Liver (tissue), 9 donors: ENCODE results near the gene TBC1D4. TPM values are rescaled to one million over a fixed set of nuclear protein-coding genes. Genes with fewer than 3 reads are reported as not detected.

ENCODE experiments used
- DNase-seq: peaks from one replicate; pipeline ENCODE4 v3.0.0-alpha.2; 2017; ENCODE audit warnings: low spot score
- H3K27ac ChIP-seq, 2 donors: one replicate each; pipeline ENCODE4 v1.7.0; 2013; ENCODE audit warnings: inconsistent platforms in 2 of 2, low read length in 2 of 2, control low read depth in 1 of 2, low read depth in 1 of 2, mild to moderate bottlenecking in 1 of 2
- H3K27me3 ChIP-seq, 4 donors: one replicate each; pipeline versions ENCODE4 v1.6.1 to v1.7.0; 2013; ENCODE audit warnings: low read length in 3 of 4, inconsistent platforms in 1 of 4, mild to moderate bottlenecking in 1 of 4, moderate library complexity in 1 of 4; ENCODE audit not compliant: control insufficient read depth in 4 of 4, insufficient read depth in 4 of 4
- H3K36me3 ChIP-seq, 4 donors: one replicate each; pipeline versions ENCODE4 v1.6.1 to v1.7.0; 2013; ENCODE audit warnings: low read length in 3 of 4, mild to moderate bottlenecking in 3 of 4, low read depth in 1 of 4, moderate library complexity in 1 of 4; ENCODE audit not compliant: control insufficient read depth in 4 of 4, insufficient read depth in 3 of 4
- H3K4me1 ChIP-seq, 4 donors: one replicate each; pipeline versions ENCODE4 v1.6.1 to v1.7.0; 2013; ENCODE audit warnings: low read length in 3 of 4, mild to moderate bottlenecking in 3 of 4, moderate library complexity in 1 of 4; ENCODE audit not compliant: control insufficient read depth in 4 of 4, insufficient read depth in 4 of 4
- H3K4me3 ChIP-seq, 3 donors: one replicate each; pipeline versions ENCODE4 v1.6.1 to v1.7.0; 2013; ENCODE audit warnings: low read length in 3 of 3, control low read depth in 1 of 3, low read depth in 1 of 3, mild to moderate bottlenecking in 1 of 3
- H3K9ac ChIP-seq, 2 donors: one replicate each; pipeline ENCODE4 v1.7.0; 2013; ENCODE audit warnings: low read length in 2 of 2, mild to moderate bottlenecking in 2 of 2, moderate library complexity in 2 of 2, control low read depth in 1 of 2, low read depth in 1 of 2
- H3K9me3 ChIP-seq, 4 donors: one replicate each; pipeline versions ENCODE4 v1.6.1 to v1.7.0; 2013; ENCODE audit warnings: low read length in 3 of 4; ENCODE audit not compliant: control insufficient read depth in 4 of 4
- EGR1 ChIP-seq, 2 donors: IDR thresholded peaks; 2 replicates each; pipeline ENCODE4 v1.6.1; 2016 to 2018; ENCODE audit warnings: antibody characterized with exemption in 2 of 2, low read depth in 2 of 2
- FOXA1 ChIP-seq: IDR thresholded peaks from 2 replicates; pipeline ENCODE4 v1.6.1; 2016; ENCODE audit warnings: antibody characterized with exemption
- FOXA2 ChIP-seq: IDR thresholded peaks from 2 replicates; pipeline ENCODE4 v1.6.1; 2016; ENCODE audit warnings: antibody characterized with exemption
- GABPA ChIP-seq, 2 donors: IDR thresholded peaks in 1 of 2; conservative IDR thresholded peaks in 1 of 2; 2 replicates each; pipeline ENCODE4 v1.6.1; 2016; ENCODE audit warnings: antibody characterized with exemption in 2 of 2, mild to moderate bottlenecking in 1 of 2, moderate library complexity in 1 of 2
- HNF4G ChIP-seq: IDR thresholded peaks from 2 replicates; pipeline ENCODE4 v1.6.1; 2016; ENCODE audit warnings: antibody characterized with exemption
- JUND ChIP-seq, 2 donors: IDR thresholded peaks; 2 replicates each; pipeline ENCODE4 v1.6.1; 2016; ENCODE audit warnings: antibody characterized with exemption in 2 of 2
- RAD21 ChIP-seq, 2 donors: IDR thresholded peaks; 2 replicates each; pipeline ENCODE4 v1.6.1; 2016; ENCODE audit warnings: antibody characterized with exemption in 2 of 2, mild to moderate bottlenecking in 2 of 2
- REST ChIP-seq: IDR thresholded peaks from 2 replicates; pipeline ENCODE4 v1.6.1; 2016; ENCODE audit warnings: antibody characterized with exemption, mild to moderate bottlenecking
- RXRA ChIP-seq, 2 donors: IDR thresholded peaks; 2 replicates each; pipeline ENCODE4 v1.6.1; 2017 to 2018; ENCODE audit warnings: antibody characterized with exemption in 2 of 2, mild to moderate bottlenecking in 1 of 2
- SP1 ChIP-seq: IDR thresholded peaks from 2 replicates; pipeline ENCODE4 v1.6.1; 2018; ENCODE audit warnings: antibody characterized with exemption, mild to moderate bottlenecking
- TAF1 ChIP-seq: conservative IDR thresholded peaks from 2 replicates; pipeline ENCODE4 v1.6.1; 2016; ENCODE audit warnings: antibody characterized with exemption, mild to moderate bottlenecking
- YY1 ChIP-seq: IDR thresholded peaks from 2 replicates; pipeline ENCODE4 v1.6.1; 2016; ENCODE audit warnings: antibody characterized with exemption, mild to moderate bottlenecking
- WGBS: extraction: QIAGEN DNeasy Blood & Tissue Kit; methylation state at CpG from one replicate; pipeline ENCODE4 v1.1.7; 2013; 5-methylcytosine and 5-hydroxymethylcytosine counted together
- polyA plus RNA-seq, 2 donors: library from polyadenylated mRNA; stranded (reverse) in 1 of 2; unstranded in 1 of 2; fragments of 200-250 nt in 1 of 2; fragments of >200 nt in 1 of 2; fragmentation: Nextera tagmentation in 1 of 2; extraction: Ambion mirVana in 1 of 2; gene quantifications; one replicate each; pipeline versions ENCODE4 v1.2.1 to v1.2.3, GENCODE V29; 2013 to 2015
- total RNA-seq, 2 donors: library from RNA; depleted of rRNA; stranded (reverse); fragments of >200 nt; gene quantifications; one replicate each; pipeline ENCODE4 v1.2.3, GENCODE V29; 2014
- TF ChIP-seq, protein P1 (sequence below): IDR thresholded peaks from 2 replicates; pipeline ENCODE4 v1.6.1; 2016; ENCODE audit warnings: antibody characterized with exemption
- TF ChIP-seq, protein P2 (sequence below): fragments of 150-350 bp; IDR thresholded peaks from 2 replicates; pipeline ENCODE4 v1.5.1; 2017; ENCODE audit warnings: improper control_type of control experiment, low read depth, low read length; ENCODE audit not compliant: missing input control
- TF ChIP-seq, protein P3 (sequence below): IDR thresholded peaks from 2 replicates; pipeline ENCODE4 v1.6.1; 2016; ENCODE audit warnings: antibody characterized with exemption
- TF ChIP-seq, protein P4 (sequence below): IDR thresholded peaks from 2 replicates; pipeline ENCODE4 v1.6.1; 2016; ENCODE audit warnings: antibody characterized with exemption
- donor health status: healthy.
- donor health status: healthy.
- donor health status: healthy.
- donor health status: healthy.
- donor health status: healthy.

TBC1D4 gene
- total and polyA plus RNA-seq, 4 donors: 2.3 to 11.1 (median 6.5) TPM

GRCh38 chr13:75330770-75331169, 151.2 kb downstream of the TBC1D4 start:
- no peaks in the 10 kb centered on the region for H3K27me3 ChIP-seq
- H3K4me1 ChIP-seq: peaks cover 0 to 13% (median 8%) of the 10 kb centered on the region in 4 donors
- WGBS: 90% methylated on average over 2 of the region's 2 CpGs
- no peak overlapping the region for H3K4me3 ChIP-seq
- no peak for DNase-seq
- no peaks in the 10 kb centered on the region for H3K9me3 ChIP-seq
- no peaks in the 10 kb centered on the region for H3K36me3 ChIP-seq
- no peak overlapping the region for H3K9ac ChIP-seq
- TF ChIP-seq FOXA2 (no peak), FOXA1 (no peak), REST (no peak), HNF4G (no peak), JUND (IDR thresholded peaks at IDR 0.05) (no peak), RAD21 (IDR thresholded peaks at IDR 0.05) (no peak), GABPA (IDR thresholded peaks at IDR 0.05 in 1 of 2, conservative IDR thresholded peaks at IDR 0.05 in 1 of 2) (no peak), EGR1 (IDR thresholded peaks at IDR 0.05; ENCODE audit: low read depth in 2 of 2) (no peak)
- TF ChIP-seq, protein P1, sequence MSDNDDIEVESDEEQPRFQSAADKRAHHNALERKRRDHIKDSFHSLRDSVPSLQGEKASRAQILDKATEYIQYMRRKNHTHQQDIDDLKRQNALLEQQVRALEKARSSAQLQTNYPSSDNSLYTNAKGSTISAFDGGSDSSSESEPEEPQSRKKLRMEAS: no peak
- TF ChIP-seq, protein P2, sequence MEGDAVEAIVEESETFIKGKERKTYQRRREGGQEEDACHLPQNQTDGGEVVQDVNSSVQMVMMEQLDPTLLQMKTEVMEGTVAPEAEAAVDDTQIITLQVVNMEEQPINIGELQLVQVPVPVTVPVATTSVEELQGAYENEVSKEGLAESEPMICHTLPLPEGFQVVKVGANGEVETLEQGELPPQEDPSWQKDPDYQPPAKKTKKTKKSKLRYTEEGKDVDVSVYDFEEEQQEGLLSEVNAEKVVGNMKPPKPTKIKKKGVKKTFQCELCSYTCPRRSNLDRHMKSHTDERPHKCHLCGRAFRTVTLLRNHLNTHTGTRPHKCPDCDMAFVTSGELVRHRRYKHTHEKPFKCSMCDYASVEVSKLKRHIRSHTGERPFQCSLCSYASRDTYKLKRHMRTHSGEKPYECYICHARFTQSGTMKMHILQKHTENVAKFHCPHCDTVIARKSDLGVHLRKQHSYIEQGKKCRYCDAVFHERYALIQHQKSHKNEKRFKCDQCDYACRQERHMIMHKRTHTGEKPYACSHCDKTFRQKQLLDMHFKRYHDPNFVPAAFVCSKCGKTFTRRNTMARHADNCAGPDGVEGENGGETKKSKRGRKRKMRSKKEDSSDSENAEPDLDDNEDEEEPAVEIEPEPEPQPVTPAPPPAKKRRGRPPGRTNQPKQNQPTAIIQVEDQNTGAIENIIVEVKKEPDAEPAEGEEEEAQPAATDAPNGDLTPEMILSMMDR: no peak
- TF ChIP-seq, protein P3, sequence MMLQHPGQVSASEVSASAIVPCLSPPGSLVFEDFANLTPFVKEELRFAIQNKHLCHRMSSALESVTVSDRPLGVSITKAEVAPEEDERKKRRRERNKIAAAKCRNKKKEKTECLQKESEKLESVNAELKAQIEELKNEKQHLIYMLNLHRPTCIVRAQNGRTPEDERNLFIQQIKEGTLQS: no peak
- TF ChIP-seq, protein P4, sequence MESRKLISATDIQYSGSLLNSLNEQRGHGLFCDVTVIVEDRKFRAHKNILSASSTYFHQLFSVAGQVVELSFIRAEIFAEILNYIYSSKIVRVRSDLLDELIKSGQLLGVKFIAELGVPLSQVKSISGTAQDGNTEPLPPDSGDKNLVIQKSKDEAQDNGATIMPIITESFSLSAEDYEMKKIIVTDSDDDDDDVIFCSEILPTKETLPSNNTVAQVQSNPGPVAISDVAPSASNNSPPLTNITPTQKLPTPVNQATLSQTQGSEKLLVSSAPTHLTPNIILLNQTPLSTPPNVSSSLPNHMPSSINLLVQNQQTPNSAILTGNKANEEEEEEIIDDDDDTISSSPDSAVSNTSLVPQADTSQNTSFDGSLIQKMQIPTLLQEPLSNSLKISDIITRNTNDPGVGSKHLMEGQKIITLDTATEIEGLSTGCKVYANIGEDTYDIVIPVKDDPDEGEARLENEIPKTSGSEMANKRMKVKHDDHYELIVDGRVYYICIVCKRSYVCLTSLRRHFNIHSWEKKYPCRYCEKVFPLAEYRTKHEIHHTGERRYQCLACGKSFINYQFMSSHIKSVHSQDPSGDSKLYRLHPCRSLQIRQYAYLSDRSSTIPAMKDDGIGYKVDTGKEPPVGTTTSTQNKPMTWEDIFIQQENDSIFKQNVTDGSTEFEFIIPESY: no peak
- H3K27ac ChIP-seq: no peak overlapping the region

DNA sequence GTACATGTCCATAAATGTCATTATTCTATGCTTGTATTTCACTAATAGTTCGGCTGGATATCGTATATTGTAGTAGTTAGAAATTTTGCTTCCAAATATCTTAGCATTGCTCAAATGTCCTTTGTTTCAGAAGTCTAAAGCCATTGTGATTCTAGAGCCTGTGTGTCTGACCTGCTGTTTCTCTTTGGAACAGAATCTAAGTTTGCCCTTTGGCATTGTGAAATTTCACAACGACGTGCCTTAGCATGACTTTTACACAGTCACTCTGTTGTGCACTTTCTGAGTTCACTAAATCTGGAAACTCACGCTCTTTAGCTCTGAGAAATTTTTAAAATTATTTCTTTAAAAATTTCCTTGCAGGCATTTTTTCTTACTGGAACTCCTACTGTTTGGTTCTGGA, 152.2 kb downstream of the TBC1D4 start:
- no peak overlapping the region for H3K4me3 ChIP-seq
- H3K27me3 ChIP-seq: no peaks in the 10 kb centered on the region
- H3K9me3 ChIP-seq: no peaks in the 10 kb centered on the region
- H3K4me1 ChIP-seq: peaks cover 0 to 13% (median 8%) of the 10 kb centered on the region in 4 donors
- H3K27ac ChIP-seq: no peak overlapping the region
- DNase-seq: no peak
- H3K9ac ChIP-seq: no peak overlapping the region
- H3K36me3 ChIP-seq: no peaks in the 10 kb centered on the region
- WGBS: 42% methylated on average over 5 of the region's 5 CpGs
- no peak for TF ChIP-seq GABPA (IDR thresholded peaks at IDR 0.05 in 1 of 2, conservative IDR thresholded peaks at IDR 0.05 in 1 of 2)
- TF ChIP-seq FOXA2: no peak
- TF ChIP-seq RAD21 (IDR thresholded peaks at IDR 0.05): peak in 1 of 2 donors; percentile 23
- TF ChIP-seq RXRA (IDR thresholded peaks at IDR 0.05): peak; percentile 64 to 68
- TF ChIP-seq SP1: peak; percentile 75
- peak; percentile 53 for TF ChIP-seq YY1
- no peak for TF ChIP-seq JUND (IDR thresholded peaks at IDR 0.05)
- TF ChIP-seq, protein P2: no peak
- no peak for TF ChIP-seq EGR1 (IDR thresholded peaks at IDR 0.05; ENCODE audit: low read depth in 2 of 2)
- TF ChIP-seq, protein P4: no peak
- TF ChIP-seq, protein P1: peak; percentile 19
- no peak for TF ChIP-seq TAF1
